GM23338 (cell line): ENCODE results near the gene SH3BP5. TPM values are rescaled to one million over a fixed set of nuclear protein-coding genes. Genes with fewer than 3 reads are reported as not detected.

Source experiments
- ATAC-seq: fragments of 200-7000 bp; cut with Tn5 transposase; 3 replicates; pipeline ENCODE4 v1.9.1; 2020
- DNase-seq: peaks from one replicate; pipeline ENCODE4 v3.0.0-alpha.2; 2015; ENCODE audit warnings: low spot score
- H2AFZ ChIP-seq: fragments of 200-600 bp; sonication (generic); 2 replicates; pipeline ENCODE4 v1.8.0; 2016; ENCODE audit warnings: antibody characterized with exemption, mild to moderate bottlenecking, moderate library complexity
- H3F3A ChIP-seq: fragments of 200-600 bp; sonication (generic); replicated peaks from 2 replicates; pipeline ENCODE4 v1.8.0; 2017; ENCODE audit warnings: antibody characterized with exemption, mixed run types, low read depth
- H3K27ac ChIP-seq: fragments of 200-600 bp; sonication (generic); 2 replicates; pipeline ENCODE4 v1.6.1; 2016; ENCODE audit warnings: low read depth
- H3K27me3 ChIP-seq: fragments of 200-600 bp; sonication (generic); 2 replicates; pipeline ENCODE4 v1.8.0; 2016; ENCODE audit warnings: mild to moderate bottlenecking, mixed run types, moderate library complexity; ENCODE audit not compliant: insufficient read depth
- H3K36me3 ChIP-seq: fragments of 200-600 bp; sonication (generic); 2 replicates; pipeline ENCODE4 v1.8.0; 2016; ENCODE audit warnings: mild to moderate bottlenecking; ENCODE audit not compliant: insufficient read depth
- H3K4me1 ChIP-seq: fragments of 200-600 bp; sonication (generic); 2 replicates; pipeline ENCODE4 v1.8.0; 2016; ENCODE audit warnings: mild to moderate bottlenecking, moderate library complexity; ENCODE audit not compliant: insufficient read depth
- H3K4me2 ChIP-seq: fragments of 200-600 bp; sonication (generic); 2 replicates; pipeline ENCODE4 v1.7.1; 2017; ENCODE audit warnings: mixed run types
- H3K4me3 ChIP-seq: fragments of 200-600 bp; sonication (generic); 2 replicates; pipeline ENCODE4 v1.6.1; 2016; ENCODE audit warnings: mixed run types
- H3K79me2 ChIP-seq: fragments of 200-600 bp; sonication (generic); replicated peaks from 2 replicates; pipeline ENCODE4 v1.8.0; 2017; ENCODE audit warnings: mild to moderate bottlenecking; ENCODE audit not compliant: insufficient read depth
- H3K9me2 ChIP-seq: fragments of 200-600 bp; sonication (generic); 2 replicates; pipeline ENCODE4 v1.8.0; 2017; ENCODE audit not compliant: insufficient read depth
- H4K20me1 ChIP-seq: fragments of 200-600 bp; sonication (generic); replicated peaks from 2 replicates; pipeline ENCODE4 v1.8.0; 2017; ENCODE audit warnings: mild to moderate bottlenecking; ENCODE audit not compliant: insufficient read depth
- H3K27ac Mint-ChIP-seq: 2 replicates; pipeline ENCODE4 v1.8.0; 2020; ENCODE audit warnings: inconsistent platforms, mild to moderate bottlenecking, moderate library complexity, mixed read lengths
- H3K27me3 Mint-ChIP-seq: 3 replicates; pipeline ENCODE4 v1.8.0; 2022; ENCODE audit warnings: low read depth, mild to moderate bottlenecking, moderate library complexity, mixed read lengths, inconsistent platforms; ENCODE audit not compliant: insufficient read depth, poor library complexity
- H3K36me3 Mint-ChIP-seq: 3 replicates; pipeline ENCODE4 v1.8.0; 2021; ENCODE audit warnings: low read depth, mild to moderate bottlenecking, inconsistent platforms, moderate library complexity, mixed read lengths
- H3K4me1 Mint-ChIP-seq: 3 replicates; pipeline ENCODE4 v1.8.0; 2020; ENCODE audit warnings: mild to moderate bottlenecking, inconsistent platforms, mixed read lengths
- H3K4me3 Mint-ChIP-seq: 3 replicates; pipeline ENCODE4 v1.8.0; 2021; ENCODE audit warnings: moderate library complexity, mild to moderate bottlenecking, inconsistent platforms, mixed read lengths
- H3K9me3 Mint-ChIP-seq: 3 replicates; pipeline ENCODE4 v1.8.0; 2020; ENCODE audit warnings: moderate library complexity, mild to moderate bottlenecking, inconsistent platforms, mixed read lengths
- CREB1 ChIP-seq: fragments of 250-450 bp; sonication (Bioruptor Pico); IDR thresholded peaks from 2 replicates; pipeline ENCODE4 v1.5.0; 2020; ENCODE audit warnings: low read depth, mild to moderate bottlenecking, moderate library complexity
- ETS1 ChIP-seq: IDR thresholded peaks from 2 replicates; pipeline ENCODE4 v1.6.1; 2016; ENCODE audit warnings: antibody characterized with exemption
- EZH2phosphoT487 ChIP-seq: fragments of 200-600 bp; sonication (generic); IDR thresholded peaks from one replicate; pipeline ENCODE4 v1.8.1; 2018; ENCODE audit warnings: antibody characterized with exemption; ENCODE audit not compliant: unreplicated experiment
- JUNB ChIP-seq: IDR thresholded peaks from one replicate; pipeline ENCODE4 v1.6.1; 2016; ENCODE audit warnings: antibody characterized with exemption; ENCODE audit not compliant: unreplicated experiment
- NANOG ChIP-seq: IDR thresholded peaks from 2 replicates; pipeline ENCODE4 v1.6.1; 2016; ENCODE audit warnings: antibody characterized with exemption, borderline replicate concordance
- POLR2AphosphoS5 ChIP-seq: IDR thresholded peaks from 2 replicates; pipeline ENCODE4 v1.6.1; 2016; ENCODE audit warnings: antibody characterized with exemption, low read depth
- ZNF331 ChIP-seq: fragments of 250-450 bp; sonication (Bioruptor Pico); IDR thresholded peaks from 2 replicates; pipeline ENCODE4 v1.5.0; 2020; ENCODE audit warnings: low read depth, mild to moderate bottlenecking, moderate library complexity
- ZNF462 ChIP-seq: fragments of 250-450 bp; sonication (Bioruptor Pico); IDR thresholded peaks from 2 replicates; pipeline ENCODE4 v1.5.0; 2020; ENCODE audit warnings: mild to moderate bottlenecking, moderate library complexity
- polyA plus RNA-seq: library from polyadenylated mRNA; unstranded; fragments of >200 nt; fragmentation: Nextera tagmentation; extraction: Ambion mirVana; gene quantifications from 2 replicates; pipeline ENCODE4 v1.2.1, GENCODE V29; 2016
- total RNA-seq: library from RNA; depleted of rRNA; stranded (reverse); fragments of >200 nt; shearing (Covaris generic); gene quantifications from 2 replicates; pipeline ENCODE4 v1.2.3, GENCODE V29; 2014
- TF ChIP-seq, protein P1 (sequence below): IDR thresholded peaks from one replicate; pipeline ENCODE4 v1.6.1; 2018; ENCODE audit warnings: antibody characterized with exemption; ENCODE audit not compliant: unreplicated experiment

SH3BP5 gene
- total and polyA plus RNA-seq, 2 experiments from 2014 or later: 5.8 to 9.1 TPM

- no peak for TF ChIP-seq ETS1
- no peak for TF ChIP-seq NANOG
- TF ChIP-seq POLR2AphosphoS5: no peak
- TF ChIP-seq, protein P1, sequence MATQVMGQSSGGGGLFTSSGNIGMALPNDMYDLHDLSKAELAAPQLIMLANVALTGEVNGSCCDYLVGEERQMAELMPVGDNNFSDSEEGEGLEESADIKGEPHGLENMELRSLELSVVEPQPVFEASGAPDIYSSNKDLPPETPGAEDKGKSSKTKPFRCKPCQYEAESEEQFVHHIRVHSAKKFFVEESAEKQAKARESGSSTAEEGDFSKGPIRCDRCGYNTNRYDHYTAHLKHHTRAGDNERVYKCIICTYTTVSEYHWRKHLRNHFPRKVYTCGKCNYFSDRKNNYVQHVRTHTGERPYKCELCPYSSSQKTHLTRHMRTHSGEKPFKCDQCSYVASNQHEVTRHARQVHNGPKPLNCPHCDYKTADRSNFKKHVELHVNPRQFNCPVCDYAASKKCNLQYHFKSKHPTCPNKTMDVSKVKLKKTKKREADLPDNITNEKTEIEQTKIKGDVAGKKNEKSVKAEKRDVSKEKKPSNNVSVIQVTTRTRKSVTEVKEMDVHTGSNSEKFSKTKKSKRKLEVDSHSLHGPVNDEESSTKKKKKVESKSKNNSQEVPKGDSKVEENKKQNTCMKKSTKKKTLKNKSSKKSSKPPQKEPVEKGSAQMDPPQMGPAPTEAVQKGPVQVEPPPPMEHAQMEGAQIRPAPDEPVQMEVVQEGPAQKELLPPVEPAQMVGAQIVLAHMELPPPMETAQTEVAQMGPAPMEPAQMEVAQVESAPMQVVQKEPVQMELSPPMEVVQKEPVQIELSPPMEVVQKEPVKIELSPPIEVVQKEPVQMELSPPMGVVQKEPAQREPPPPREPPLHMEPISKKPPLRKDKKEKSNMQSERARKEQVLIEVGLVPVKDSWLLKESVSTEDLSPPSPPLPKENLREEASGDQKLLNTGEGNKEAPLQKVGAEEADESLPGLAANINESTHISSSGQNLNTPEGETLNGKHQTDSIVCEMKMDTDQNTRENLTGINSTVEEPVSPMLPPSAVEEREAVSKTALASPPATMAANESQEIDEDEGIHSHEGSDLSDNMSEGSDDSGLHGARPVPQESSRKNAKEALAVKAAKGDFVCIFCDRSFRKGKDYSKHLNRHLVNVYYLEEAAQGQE: no peak
Observed at GRCh38 chr3:15346516-15346915, 14.1 kb upstream of the SH3BP5 start (continued).

GRCh38 chr3:15345608-15346137 is 13.3 kb upstream of the SH3BP5 start:
- Histone ChIP-seq H3K4me1 (no peaks in the 10 kb centered on the region), H3K27me3 (no peaks in the 10 kb centered on the region), H3K27ac (no peak overlapping the region), H3K79me2 (no peaks in the 10 kb centered on the region), H2AFZ (no peak overlapping the region), H3K4me2 (no peak overlapping the region), H3K4me3 (no peak overlapping the region), H3K36me3 (no peaks in the 10 kb centered on the region; the same call in 1 of the 2 replicates), H4K20me1 (no peaks in the 10 kb centered on the region), H3K9me2 (0 out of 2 replicates have a peak, but pooled peaks cover 6% of the 10 kb centered on the region), H3F3A (no peaks in the 10 kb centered on the region)
- H3K4me3 Mint-ChIP-seq: no peak overlapping the region
- TF ChIP-seq POLR2AphosphoS5 (no peak), JUNB (no peak), CREB1 (CRISPR knock-in tag) (no peak), ZNF462 (CRISPR knock-in tag) (no peak), EZH2phosphoT487 (no peak), ZNF331 (CRISPR knock-in tag) (no peak)
- no peak overlapping the region for H3K27ac Mint-ChIP-seq
- ATAC-seq (no peak), DNase-seq (no peak)
- H3K9me3 Mint-ChIP-seq: peaks cover 10% of the 10 kb centered on the region
- peaks cover 9% of the 10 kb centered on the region for H3K36me3 Mint-ChIP-seq
- no peaks in the 10 kb centered on the region for H3K4me1 Mint-ChIP-seq
- no peaks in the 10 kb centered on the region for H3K27me3 Mint-ChIP-seq
